Right renal pelvis (tissue), 4 donors: ENCODE results near the gene MCM3. TPM values are rescaled to one million over a fixed set of nuclear protein-coding genes. Genes with fewer than 3 reads are reported as not detected.

Experiments
- polyA plus RNA-seq, 4 donors: library from polyadenylated mRNA; unstranded; fragments of 120-200 nt; gene quantifications; one replicate each; pipeline ENCODE4 v1.2.1, GENCODE V29; 2013; ENCODE audit not compliant: insufficient read length in 4 of 4

Gene MCM3
- polyA plus RNA-seq, 4 donors = 119 to 137 (median 127) TPM

Other genes starting within 250 kb of the MCM3 start
- 10 to 100 TPM; 19.6 to 24.9 (median 22.1) TPM for gene PKHD1, start 197.1 kb downstream of the MCM3 start, polyA plus RNA-seq
- gene IL17A, start 98.4 kb downstream of the MCM3 start, polyA plus RNA-seq = not detected
- under 1 TPM in 3 of 4 donors, not detected in 1; 0.25 to 0.37 (median 0.36) TPM for gene IL17F, start 40.2 kb downstream of the MCM3 start, polyA plus RNA-seq
- 10 to 100 TPM; 22.9 to 37.1 (median 31.8) TPM for gene PAQR8, start 77.4 kb upstream of the MCM3 start, polyA plus RNA-seq
- 10 to 100 TPM; 48.8 to 59.9 (median 52.0) TPM for gene EFHC1, start 135.6 kb upstream of the MCM3 start, polyA plus RNA-seq